Measurements from ENCODE around the gene KCNT1. TPM values are rescaled to one million over a fixed set of nuclear protein-coding genes. Genes with fewer than 3 reads are reported as not detected.

Gene KCNT1
- total and polyA plus RNA-seq, 11 donors, result 0.21 to 7.4 (median 1.9) TPM

DNA sequence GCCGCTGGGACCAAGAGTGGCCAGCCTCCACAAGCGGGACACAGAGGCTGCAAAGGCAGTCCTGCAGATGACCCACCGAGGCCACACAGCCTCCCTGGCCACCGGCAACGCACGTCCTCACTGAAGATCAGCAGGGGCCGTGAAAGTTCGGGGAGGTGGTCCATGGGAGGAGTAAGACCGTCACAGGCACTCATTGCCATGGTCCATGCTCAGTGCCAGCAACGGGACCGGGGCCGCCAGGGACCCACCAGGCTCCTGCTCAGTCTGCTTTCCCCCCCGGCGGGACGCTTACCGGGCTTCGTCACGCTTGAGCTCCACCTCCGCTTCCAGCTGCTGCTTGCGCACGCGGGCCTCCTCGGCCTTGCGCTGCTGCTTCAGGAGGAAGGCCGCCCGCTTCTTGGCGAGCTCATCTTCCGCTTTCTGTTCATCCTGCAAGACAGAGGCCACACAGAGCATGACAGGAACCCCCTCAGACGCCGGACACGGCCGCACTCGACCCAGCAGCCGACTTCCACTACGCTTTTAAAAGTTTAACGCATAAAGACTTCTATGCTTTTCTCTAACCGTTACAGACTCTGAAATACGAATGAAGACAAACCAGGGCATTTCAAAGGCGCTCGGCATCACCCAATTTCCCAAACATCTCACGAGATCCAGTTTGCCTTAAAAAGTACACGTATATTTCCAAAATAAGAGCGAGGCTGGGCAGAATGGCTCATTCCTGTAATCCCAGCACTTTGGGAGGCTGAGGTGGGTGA is 116.9 kb downstream of the KCNT1 start:
- no peaks in the 10 kb centered on the region for H3K9me3 ChIP-seq
- no peak overlapping the region for H3K4me3 ChIP-seq
- intact Hi-C loops (cut with DNase I), result no loop called here
- DNase-seq, result no peak
- ATAC-seq, result no peak
- peaks cover 0 to 100% (median 96%) of the 10 kb centered on the region in 9 donors for H3K36me3 ChIP-seq
- H3K27ac ChIP-seq, result no peak overlapping the region
- H3K27me3 ChIP-seq, result no peaks in the 10 kb centered on the region
- WGBS, 4 donors, result 96 to 98% (median 97%) methylated on average over 40 to 43 of the region's 43 CpGs
- peaks cover 0 to 3% (median 0%) of the 10 kb centered on the region in 12 donors for H3K4me1 ChIP-seq
- TF ChIP-seq, protein P1, sequence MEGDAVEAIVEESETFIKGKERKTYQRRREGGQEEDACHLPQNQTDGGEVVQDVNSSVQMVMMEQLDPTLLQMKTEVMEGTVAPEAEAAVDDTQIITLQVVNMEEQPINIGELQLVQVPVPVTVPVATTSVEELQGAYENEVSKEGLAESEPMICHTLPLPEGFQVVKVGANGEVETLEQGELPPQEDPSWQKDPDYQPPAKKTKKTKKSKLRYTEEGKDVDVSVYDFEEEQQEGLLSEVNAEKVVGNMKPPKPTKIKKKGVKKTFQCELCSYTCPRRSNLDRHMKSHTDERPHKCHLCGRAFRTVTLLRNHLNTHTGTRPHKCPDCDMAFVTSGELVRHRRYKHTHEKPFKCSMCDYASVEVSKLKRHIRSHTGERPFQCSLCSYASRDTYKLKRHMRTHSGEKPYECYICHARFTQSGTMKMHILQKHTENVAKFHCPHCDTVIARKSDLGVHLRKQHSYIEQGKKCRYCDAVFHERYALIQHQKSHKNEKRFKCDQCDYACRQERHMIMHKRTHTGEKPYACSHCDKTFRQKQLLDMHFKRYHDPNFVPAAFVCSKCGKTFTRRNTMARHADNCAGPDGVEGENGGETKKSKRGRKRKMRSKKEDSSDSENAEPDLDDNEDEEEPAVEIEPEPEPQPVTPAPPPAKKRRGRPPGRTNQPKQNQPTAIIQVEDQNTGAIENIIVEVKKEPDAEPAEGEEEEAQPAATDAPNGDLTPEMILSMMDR (IDR thresholded peaks at IDR 0.05), result no peak

DNA sequence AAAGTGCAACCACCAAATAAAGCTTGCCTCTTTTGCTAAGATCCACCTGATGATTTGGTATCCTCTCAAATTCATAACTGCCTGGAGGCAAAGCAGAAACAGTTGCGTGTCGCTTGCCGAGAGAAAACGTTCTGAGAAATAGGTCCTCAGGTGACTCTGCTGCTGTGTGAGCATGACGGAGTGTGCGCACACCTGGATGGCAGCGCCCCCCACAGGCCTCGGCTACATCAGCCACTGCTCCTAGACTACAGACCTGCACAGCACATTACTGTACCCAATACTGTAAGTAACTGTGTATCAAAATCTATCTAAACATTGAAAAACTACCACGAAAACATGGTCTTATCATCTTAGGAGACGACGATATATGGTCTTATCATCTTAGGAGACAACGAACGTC is 117.9 kb downstream of the KCNT1 start:
- H3K36me3 ChIP-seq, result peaks cover 0 to 99% (median 95%) of the 10 kb centered on the region in 9 donors
- no peak for ATAC-seq
- intact Hi-C loops (cut with DNase I), result no loop called here

GRCh38 chr9:135820661-135821060 is 118.7 kb downstream of the KCNT1 start:
- H3K27me3 ChIP-seq, result no peaks in the 10 kb centered on the region
- peaks cover 0 to 98% (median 88%) of the 10 kb centered on the region in 9 donors for H3K36me3 ChIP-seq
- WGBS, 4 donors, result 95 to 97% (median 96%) methylated on average over 18 of the region's 18 CpGs
- H3K4me1 ChIP-seq, result peaks cover 0 to 3% (median 0%) of the 10 kb centered on the region in 12 donors
- no peak overlapping the region for H3K4me3 ChIP-seq
- intact Hi-C loops (cut with DNase I), result no loop called here
- no peak for DNase-seq
- no peaks in the 10 kb centered on the region for H3K9me3 ChIP-seq
- TF ChIP-seq POLR2A (IDR thresholded peaks at IDR 0.05), result no peak
- TF ChIP-seq, protein P1 (IDR thresholded peaks at IDR 0.05), result no peak
- ATAC-seq, result no peak
- H3K27ac ChIP-seq, result no peak overlapping the region

More for the DNA sequence above, 117.9 kb downstream of the KCNT1 start:
- Histone ChIP-seq H3K27ac (no peak overlapping the region), H3K4me1 (peaks cover 0 to 3% (median 0%) of the 10 kb centered on the region in 12 donors), H3K9me3 (no peaks in the 10 kb centered on the region), H3K4me3 (no peak overlapping the region), H3K27me3 (no peaks in the 10 kb centered on the region)
- WGBS, 4 donors, result 91 to 94% (median 92%) methylated on average over 13 of the region's 13 CpGs
- DNase-seq, result no peak
- TF ChIP-seq, protein P1 (IDR thresholded peaks at IDR 0.05), result no peak
- TF ChIP-seq POLR2A (IDR thresholded peaks at IDR 0.05), result no peak

- DNase-seq (no peak), ATAC-seq (no peak)
- no peak for TF ChIP-seq POLR2A (IDR thresholded peaks at IDR 0.05)
- TF ChIP-seq, protein P1 (IDR thresholded peaks at IDR 0.05), result no peak
- no peaks in the 10 kb centered on the region for H3K9me3 ChIP-seq
- H3K36me3 ChIP-seq, result peaks cover 0 to 94% (median 83%) of the 10 kb centered on the region in 9 donors
- no peaks in the 10 kb centered on the region for H3K27me3 ChIP-seq
- H3K4me1 ChIP-seq, result peaks cover 0 to 3% (median 0%) of the 10 kb centered on the region in 12 donors
- intact Hi-C loops (cut with DNase I), result no loop called here
- H3K27ac ChIP-seq, result no peak overlapping the region
- WGBS, 4 donors, result 96 to 100% (median 97%) methylated on average over 12 to 20 of the region's 20 CpGs
- H3K4me3 ChIP-seq, result no peak overlapping the region
Observed at GRCh38 chr9:135821116-135821515, 119.1 kb downstream of the KCNT1 start.
